ENCODE data around the gene BCAS2.

The BCAS2 gene

GRCh38 chr1:114558544-114558943, 22.9 kb downstream of the BCAS2 start:
- no peak for DNase-seq

GRCh38 chr1:114554577-114554976, 26.8 kb downstream of the BCAS2 start:
- no peak for DNase-seq

GRCh38 chr1:114552106-114552639, 29.2 kb downstream of the BCAS2 start:
- DNase-seq = no peak

GRCh38 chr1:114551400-114551799, 30.0 kb downstream of the BCAS2 start:
- no peak for DNase-seq

GRCh38 chr1:114550336-114550735, 31.1 kb downstream of the BCAS2 start:
- no peak for DNase-seq

- no peak for DNase-seq
Observed at GRCh38 chr1:114549137-114549536, 32.3 kb downstream of the BCAS2 start.

GRCh38 chr1:114547076-114547475, 34.3 kb downstream of the BCAS2 start:
- DNase-seq = no peak

- no peak for DNase-seq
Observed at GRCh38 chr1:114545796-114546195, 35.6 kb downstream of the BCAS2 start.

GRCh38 chr1:114545315-114545714, 36.1 kb downstream of the BCAS2 start:
- DNase-seq = no peak

GRCh38 chr1:114540821-114541220, 40.6 kb downstream of the BCAS2 start:
- DNase-seq = no peak

- no peak for DNase-seq
Observed at GRCh38 chr1:114540272-114540671, 41.1 kb downstream of the BCAS2 start.

- no peak for DNase-seq
Observed at GRCh38 chr1:114536043-114536442, 45.4 kb downstream of the BCAS2 start.

GRCh38 chr1:114535401-114535800, 46.0 kb downstream of the BCAS2 start:
- DNase-seq = no peak

GRCh38 chr1:114531094-114531493, 50.3 kb downstream of the BCAS2 start:
- no peak for DNase-seq

GRCh38 chr1:114530224-114530623, 51.2 kb downstream of the BCAS2 start:
- DNase-seq = no peak

- DNase-seq = no peak
Observed at GRCh38 chr1:114524944-114525343, 56.5 kb downstream of the BCAS2 start.

- no peak for DNase-seq
Observed at GRCh38 chr1:114522264-114522575, 59.2 kb downstream of the BCAS2 start.

- no peak for DNase-seq
Observed at GRCh38 chr1:114521396-114522263, 59.8 kb downstream of the BCAS2 start.

Measured in GF-D8 (cell line).